Endothelial cell of umbilical vein (primary cell): Measurements from ENCODE around the gene LIMD2. TPM values are rescaled to one million over a fixed set of nuclear protein-coding genes. Genes with fewer than 3 reads are reported as not detected.

Source experiments
- BruUV-seq: library from RNA; stranded (reverse); fragments of 400-500 nt; replicated peaks from 2 replicates; lab custom pipeline; 2021; lab: Mats Ljungman, UMichigan
- CTCF ChIA-PET: fragments of 300-600, 350-600 bp; sonication (Branson Sonifier 250); formaldehyde crosslinking; loops from one replicate; lab custom pipeline; 2021; ENCODE audit warnings: antibody characterized with exemption, inconsistent platforms; lab: Charles Lee
- POLR2A ChIA-PET: fragments of 300-600, 350-600 bp; sonication (Branson Sonifier 250); formaldehyde crosslinking; loops from one replicate; lab custom pipeline; 2021; ENCODE audit warnings: antibody characterized with exemption, inconsistent platforms; lab: Charles Lee
- DNase-seq: peaks from one replicate; pipeline ENCODE4 v3.0.0-alpha.2; 2011; ENCODE audit warnings: low read depth, low spot score
- FAIRE-seq: peaks from 2 replicates; lab custom pipeline; 2011; peaks lifted over from hg19 to GRCh38; lab: Jason Lieb, UNC
- H2AFZ ChIP-seq: 2 replicates; pipeline ENCODE4 v1.6.0; 2012; ENCODE audit warnings: low read depth, low read length, control low read depth, inconsistent platforms
- H3K27ac ChIP-seq: 2 replicates; pipeline ENCODE4 v1.5.1; 2011; ENCODE audit warnings: low read depth, mild to moderate bottlenecking, control low read depth, low read length, moderate library complexity; ENCODE audit not compliant: insufficient read depth
- H3K27me3 ChIP-seq, 2 experiments: 2 replicates each; pipeline versions ENCODE4 v1.6.0 to v1.6.1; 2011; ENCODE audit warnings: low read length in 2 of 2, mixed read lengths in 1 of 2; ENCODE audit not compliant: control insufficient read depth in 2 of 2, insufficient read depth in 2 of 2
- H3K36me3 ChIP-seq, 2 experiments: 2 replicates in 1 of 2; 3 replicates in 1 of 2; pipeline ENCODE4 v1.5.1; 2011; ENCODE audit warnings: low read length in 2 of 2, mild to moderate bottlenecking in 1 of 2, moderate library complexity in 1 of 2; ENCODE audit not compliant: control insufficient read depth in 2 of 2, insufficient read depth in 2 of 2; ENCODE audit errors: extremely low read depth in 1 of 2
- H3K4me1 ChIP-seq: 3 replicates; pipeline ENCODE4 v1.5.1; 2011; ENCODE audit warnings: mild to moderate bottlenecking, low read length; ENCODE audit not compliant: control insufficient read depth, insufficient read depth; ENCODE audit errors: extremely low read depth
- H3K4me2 ChIP-seq: 2 replicates; pipeline ENCODE4 v1.6.1; 2011; ENCODE audit warnings: low read length, control low read depth, mixed read lengths; ENCODE audit not compliant: insufficient read depth
- H3K4me3 ChIP-seq, 3 experiments: fragments of 200-600 bp in 1 of 3; sonication (generic), shearing (Covaris generic) in 1 of 3; replicated peaks in 1 of 3; 2 replicates each; pipeline ENCODE4 v1.5.1; 2011 to 2016; ENCODE audit warnings: control low read depth in 3 of 3, low read length in 3 of 3, mild to moderate bottlenecking in 2 of 3, inconsistent platforms in 1 of 3, low read depth in 1 of 3, moderate library complexity in 1 of 3; ENCODE audit not compliant: insufficient read depth in 1 of 3
- H3K79me2 ChIP-seq: 2 replicates; pipeline ENCODE4 v1.6.0; 2012; ENCODE audit warnings: low read length, inconsistent platforms; ENCODE audit not compliant: control insufficient read depth, insufficient read depth
- H3K9ac ChIP-seq: replicated peaks from 2 replicates; pipeline ENCODE3; 2011; ENCODE audit warnings: low read length, control low read depth; ENCODE audit not compliant: insufficient read depth; ENCODE audit errors: extremely low read depth
- H3K9me1 ChIP-seq: replicated peaks from 3 replicates; pipeline ENCODE4 v1.6.0; 2011; ENCODE audit warnings: mild to moderate bottlenecking, low read length; ENCODE audit not compliant: control insufficient read depth, insufficient read depth; ENCODE audit errors: extremely low read depth
- H3K9me3 ChIP-seq: replicated peaks from 2 replicates; pipeline ENCODE4 v1.5.1; 2012; ENCODE audit warnings: low read length, inconsistent platforms; ENCODE audit not compliant: control insufficient read depth, insufficient read depth
- H4K20me1 ChIP-seq: replicated peaks from 2 replicates; pipeline ENCODE3; 2011; ENCODE audit warnings: mild to moderate bottlenecking, low read length; ENCODE audit not compliant: control insufficient read depth, insufficient read depth; ENCODE audit errors: extremely low read depth
- GATA2 ChIP-seq: IDR thresholded peaks from 2 replicates; pipeline ENCODE4 v1.7.0; 2011; ENCODE audit warnings: low read depth, mild to moderate bottlenecking, moderate library complexity, mixed read lengths, low read length; ENCODE audit not compliant: insufficient read length, insufficient read depth
- MAX ChIP-seq: IDR thresholded peaks from 2 replicates; pipeline ENCODE4 v1.6.1; 2011; ENCODE audit not compliant: insufficient read depth, insufficient read length
- dilution Hi-C: fragments of 300-500 bp; cut with MboI; formaldehyde crosslinking; loops from one replicate; pipeline ENCODE4 v1.15.0; 2019; ENCODE audit warnings: low sequenced_read_pairs; ENCODE audit not compliant: extremely low pct_ligation_motif_present
- intact Hi-C: fragments of 100-400 bp; cut with micrococcal nuclease; formaldehyde crosslinking; loops from one replicate; pipeline ENCODE4 v1.10.0; 2022
- polyA plus RNA-seq, 4 experiments: library from polyadenylated mRNA; depleted of rRNA in 3 of 4; stranded (reverse) in 3 of 4; unstranded in 1 of 4; fragments of >200 nt; gene quantifications; 2 replicates each; pipeline versions ENCODE4 v1.2.1 to v1.2.3, GENCODE V29; 2011 to 2012; ENCODE audit warnings: missing spikeins in 1 of 4
- total RNA-seq: library from RNA; stranded (reverse); gene quantifications from 2 replicates; pipeline ENCODE4 v1.2.3, GENCODE V29; 2021

The LIMD2 gene
- total and polyA plus RNA-seq, 2 donors (not counting 3 experiments of a cell fraction or from before 2014, with no cell fraction given): 69.0 to 83.9 TPM

GRCh38 chr17:63658366-63658765 is 41.6 kb downstream of the LIMD2 start:
- ChIA-PET POLR2A (no interaction called here), CTCF (interaction anchor here (0.9 to 1.0 kb wide), 2 partner anchors 36 to 233 kb away, joined by 4 read pairs; no protein-coding TSS in a partner anchor)
- Histone ChIP-seq H3K9me3 (no peaks in the 10 kb centered on the region), H3K4me3 (no peak overlapping the region), H3K27ac (no peak overlapping the region), H3K9me1 (no peaks in the 10 kb centered on the region), H3K79me2 (no peaks in the 10 kb centered on the region), H3K9ac (no peak overlapping the region), H4K20me1 (no peaks in the 10 kb centered on the region), H3K4me1 (no peaks in the 10 kb centered on the region), H3K36me3 (peaks cover 7 to 8% of the 10 kb centered on the region in 2 experiments), H3K27me3 (no peaks in the 10 kb centered on the region), H2AFZ (no peak overlapping the region), H3K4me2 (no peak overlapping the region)
- DNase-seq (no peak), FAIRE-seq (no peak)
- BruUV-seq: no TSS peak
- TF ChIP-seq MAX: no peak
- dilution Hi-C loops (no loop called here), intact Hi-C loops (no loop called here)

- Histone ChIP-seq H3K36me3 (peaks cover 7 to 11% of the 10 kb centered on the region in 2 experiments), H3K79me2 (no peaks in the 10 kb centered on the region), H2AFZ (no peak overlapping the region), H3K9me1 (no peaks in the 10 kb centered on the region), H3K4me3 (no peak overlapping the region), H3K9me3 (no peaks in the 10 kb centered on the region), H3K4me2 (no peak overlapping the region), H3K27me3 (no peaks in the 10 kb centered on the region), H3K27ac (no peak overlapping the region), H3K4me1 (no peaks in the 10 kb centered on the region), H4K20me1 (no peaks in the 10 kb centered on the region), H3K9ac (no peak overlapping the region)
- dilution Hi-C loops: no loop called here
- no peak for DNase-seq
- FAIRE-seq: no peak
- CTCF ChIA-PET: no interaction called here
- POLR2A ChIA-PET: no interaction called here
- TF ChIP-seq GATA2: no peak
- no TSS peak for BruUV-seq
- intact Hi-C loops: no loop called here
Measured at GRCh38 chr17:63657786-63658185, 42.1 kb downstream of the LIMD2 start.
